ENCODE results near the gene SBK1. TPM values are rescaled to one million over a fixed set of nuclear protein-coding genes. Genes with fewer than 3 reads are reported as not detected.
"Not testable (repeated sequence)": the region's sequence is repeated elsewhere in the genome, so short reads cannot be mapped to it uniquely, and the experiment has no call there.

SBK1 gene
- polyA plus RNA-seq, 5 donors = 10.4 to 18.4 (median 15.0) TPM

DNA sequence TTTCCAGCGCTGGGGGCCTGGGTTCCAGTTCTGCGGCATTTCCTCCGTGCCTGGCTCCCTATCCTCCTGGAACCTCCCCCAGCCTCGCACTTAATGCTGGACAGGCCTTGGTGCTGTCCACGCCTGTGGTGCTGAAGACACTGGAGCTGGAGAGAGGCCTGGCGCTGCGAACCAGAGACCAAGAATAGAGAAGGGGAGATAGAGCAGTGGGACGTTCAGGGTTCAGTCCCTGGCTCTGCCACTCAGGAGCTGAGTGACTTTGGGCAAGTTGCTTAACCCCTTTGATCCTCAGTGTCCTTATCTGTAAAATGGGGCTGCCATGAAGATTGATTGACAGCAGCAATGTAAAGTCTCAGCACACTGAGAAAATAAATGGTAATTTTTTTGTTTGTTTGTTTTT lies 11.9 kb downstream of the SBK1 start:
- DNase-seq = no peak

DNA sequence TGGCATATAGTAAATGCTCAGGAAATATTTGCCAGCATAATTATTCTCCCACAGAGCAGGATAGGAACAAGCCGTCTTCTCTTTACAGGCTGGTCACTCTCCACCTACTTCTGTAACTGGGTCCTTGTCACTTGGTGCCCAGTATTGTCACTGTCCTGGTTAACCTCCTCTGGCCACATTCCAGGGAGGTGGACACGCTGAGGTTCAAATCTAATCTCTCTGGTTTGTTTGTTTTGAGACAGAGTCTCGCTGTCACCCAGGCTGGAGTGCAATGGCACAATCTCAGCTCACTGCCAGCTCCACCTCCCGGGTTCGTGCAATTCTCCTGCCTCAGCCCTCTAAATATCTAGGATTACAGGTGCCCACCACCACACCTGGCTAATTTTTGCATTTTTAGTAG lies 15.6 kb downstream of the SBK1 start:
- no peak for DNase-seq

DNA sequence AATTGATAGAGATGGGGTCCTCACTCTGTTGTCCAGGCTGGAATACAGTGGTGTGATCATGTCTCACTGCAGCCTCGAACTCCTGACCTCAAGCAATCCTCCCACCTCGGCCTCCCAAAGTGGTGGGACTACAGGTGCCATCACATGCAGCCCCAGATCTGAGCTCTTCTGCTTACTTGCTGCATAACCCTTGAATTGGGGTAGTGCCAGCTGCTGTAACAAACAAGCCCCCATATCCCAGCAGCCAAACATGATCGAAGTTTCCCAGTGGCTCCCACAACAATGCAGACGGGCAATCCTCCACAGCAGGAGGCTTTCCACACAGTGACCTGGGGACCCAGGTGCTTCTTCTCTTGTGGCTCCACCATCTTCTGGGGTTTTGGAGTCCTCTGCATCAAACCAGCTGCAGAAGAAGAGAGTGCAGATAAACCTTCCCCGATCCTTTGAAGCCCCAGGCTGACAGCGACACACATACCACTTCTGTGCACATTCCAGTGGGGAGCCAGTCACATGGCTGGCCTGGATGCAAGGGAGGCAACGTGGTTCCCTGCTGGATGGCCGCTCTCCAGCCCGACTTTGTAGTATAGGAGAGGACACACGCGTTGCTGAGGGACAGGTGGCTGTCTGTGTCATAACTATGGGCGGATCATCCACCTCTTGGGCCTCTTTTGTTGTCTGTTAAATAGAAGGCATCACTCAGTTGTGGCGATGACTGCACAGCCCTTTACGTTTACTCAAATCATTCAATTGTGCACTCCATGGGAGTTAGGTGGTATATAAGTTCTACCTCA lies 16.7 kb downstream of the SBK1 start:
- no peak for DNase-seq

DNA sequence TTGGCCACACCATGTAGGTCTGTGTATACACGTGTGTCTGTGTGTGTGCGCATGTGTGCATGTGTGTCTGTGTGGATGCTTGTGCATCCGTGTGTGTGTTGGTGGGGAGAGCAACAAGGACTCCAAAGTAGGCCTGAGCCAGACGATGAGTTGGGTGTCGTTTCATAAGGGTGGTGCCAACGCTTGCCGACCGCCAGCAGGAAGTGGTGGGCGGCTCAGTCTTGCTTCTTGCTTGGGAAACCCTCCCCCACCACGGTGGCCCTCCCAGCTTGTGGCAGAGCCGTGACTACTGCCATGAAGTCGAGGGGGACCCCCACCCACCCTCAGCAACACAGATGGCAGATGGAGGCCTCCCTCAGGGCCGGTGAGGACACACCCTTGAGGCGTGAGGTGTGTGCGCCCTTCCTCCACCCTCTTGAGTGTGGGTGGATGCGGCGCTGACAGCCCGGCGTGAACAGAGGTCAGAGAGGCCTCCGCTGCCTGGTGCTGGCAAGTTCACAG lies 17.5 kb downstream of the SBK1 start:
- DNase-seq = no peak

DNA sequence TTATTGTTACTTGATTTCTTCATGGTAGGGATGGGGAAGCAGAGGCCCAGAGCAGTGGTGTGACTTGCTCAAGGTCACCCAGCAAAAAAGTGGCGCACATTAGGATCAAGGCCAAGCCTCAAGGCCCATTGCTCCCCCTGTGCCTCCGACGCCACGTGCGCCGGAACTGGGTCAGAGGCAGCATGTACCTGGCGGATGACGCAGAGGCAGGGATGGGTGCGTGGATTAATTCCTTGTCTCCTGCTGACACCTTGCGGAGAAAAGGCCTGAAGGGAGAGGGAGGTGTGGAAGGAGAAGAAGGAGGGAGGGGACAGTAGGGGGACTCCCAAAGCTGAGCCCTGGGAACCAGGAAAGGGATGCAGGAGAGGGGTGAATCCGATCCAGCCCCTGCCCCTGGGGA lies 18.5 kb downstream of the SBK1 start:
- DNase-seq = no peak

DNA sequence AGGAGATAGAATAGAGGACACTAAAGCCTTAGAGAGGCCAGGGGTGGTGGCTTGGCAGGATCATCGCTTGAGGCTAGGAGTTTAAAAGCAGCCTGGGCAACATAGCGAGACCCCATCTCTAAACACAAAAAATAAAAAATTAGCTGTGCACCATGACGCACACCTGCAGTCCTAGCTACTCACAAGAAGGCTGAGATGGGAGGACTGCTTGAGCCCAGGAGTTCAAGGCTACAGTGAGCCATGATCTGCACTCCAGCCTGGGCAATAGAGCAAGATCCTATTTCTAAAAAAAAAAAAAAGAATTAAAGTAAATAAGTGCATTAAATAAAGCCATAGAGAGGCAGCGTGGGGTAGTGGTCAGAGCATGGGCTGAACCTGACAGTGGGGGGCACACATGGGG lies 19.1 kb downstream of the SBK1 start:
- no peak for DNase-seq

DNA sequence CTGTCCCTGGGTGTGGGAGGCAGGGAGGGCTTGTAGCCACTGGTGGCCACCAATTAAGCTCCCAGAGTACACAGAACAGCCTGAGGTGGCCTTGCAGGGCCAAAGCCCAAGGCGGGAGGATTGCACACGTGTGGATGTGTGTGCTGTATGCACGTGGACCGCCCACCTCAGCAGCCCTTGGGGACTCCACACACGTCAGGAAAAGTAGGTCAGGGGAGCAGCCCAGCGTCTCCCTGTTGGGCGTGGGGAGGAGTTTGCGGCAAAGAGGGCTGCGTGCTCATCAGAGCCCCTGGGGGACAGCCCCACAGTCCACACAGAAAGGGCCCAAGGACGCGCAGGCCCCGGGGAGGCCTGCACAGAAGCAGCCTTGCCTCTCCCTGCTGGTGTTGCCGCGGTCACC lies 19.6 kb downstream of the SBK1 start:
- no peak for DNase-seq

DNA sequence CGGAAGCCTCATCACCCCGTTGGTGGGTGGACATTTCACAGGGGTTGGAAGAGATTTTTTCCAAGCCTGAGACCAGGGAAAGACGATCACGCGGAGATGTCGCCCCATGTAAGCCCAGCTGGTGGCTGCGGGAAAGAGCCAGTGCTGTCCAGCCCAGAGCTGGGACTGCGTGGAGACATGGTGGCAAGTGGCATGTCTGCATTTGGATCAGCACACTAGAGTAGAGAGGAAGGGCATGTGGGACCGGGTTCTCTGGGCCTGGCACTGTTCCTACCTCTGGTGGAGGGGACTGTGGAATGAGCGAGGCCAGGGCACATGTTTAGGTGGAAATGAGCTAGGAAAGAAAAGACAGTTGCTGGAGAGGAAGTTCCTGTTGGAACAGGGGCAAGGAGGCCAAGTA lies 20.0 kb downstream of the SBK1 start:
- DNase-seq = no peak

DNA sequence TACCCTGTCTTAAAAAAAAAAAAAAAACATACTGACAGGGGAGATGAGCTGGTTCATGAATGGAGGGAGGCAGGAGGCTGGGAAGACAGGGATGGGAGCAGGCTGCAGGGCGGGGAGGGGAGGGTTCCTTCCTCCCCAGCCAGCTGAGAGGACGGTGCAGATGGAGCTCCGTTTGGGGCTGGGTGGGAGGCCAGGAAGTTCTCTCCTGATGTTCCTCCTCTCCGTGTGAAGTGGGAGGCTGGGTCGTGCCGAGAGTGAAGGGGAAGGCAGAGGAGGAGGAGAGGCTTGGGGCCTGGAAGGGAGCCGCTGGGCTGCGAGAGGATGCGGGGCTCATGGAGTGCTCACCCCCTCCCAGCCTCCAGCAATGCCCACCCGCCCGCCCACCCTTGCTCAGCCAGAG lies 21.3 kb downstream of the SBK1 start:
- DNase-seq = no peak

DNA sequence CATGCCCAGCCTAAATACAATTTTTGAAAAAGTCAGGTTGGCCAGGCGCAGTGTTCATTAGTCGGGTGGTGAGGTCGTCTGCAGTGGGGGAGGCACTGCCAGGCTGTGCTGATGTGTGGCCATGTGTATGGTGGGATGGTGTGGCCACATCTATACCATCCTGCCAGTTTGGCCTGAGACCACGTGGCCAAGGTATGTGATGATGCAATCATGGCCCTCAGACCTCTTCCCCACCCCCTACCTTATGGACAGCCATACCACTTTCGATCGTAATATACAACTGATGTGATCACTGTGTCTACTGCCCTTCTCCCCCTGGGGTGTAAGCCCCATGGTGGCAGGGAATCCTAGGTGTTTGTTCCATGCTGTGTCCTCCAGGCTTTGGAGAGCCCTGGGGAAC lies 23.7 kb downstream of the SBK1 start:
- no peak for DNase-seq

DNA sequence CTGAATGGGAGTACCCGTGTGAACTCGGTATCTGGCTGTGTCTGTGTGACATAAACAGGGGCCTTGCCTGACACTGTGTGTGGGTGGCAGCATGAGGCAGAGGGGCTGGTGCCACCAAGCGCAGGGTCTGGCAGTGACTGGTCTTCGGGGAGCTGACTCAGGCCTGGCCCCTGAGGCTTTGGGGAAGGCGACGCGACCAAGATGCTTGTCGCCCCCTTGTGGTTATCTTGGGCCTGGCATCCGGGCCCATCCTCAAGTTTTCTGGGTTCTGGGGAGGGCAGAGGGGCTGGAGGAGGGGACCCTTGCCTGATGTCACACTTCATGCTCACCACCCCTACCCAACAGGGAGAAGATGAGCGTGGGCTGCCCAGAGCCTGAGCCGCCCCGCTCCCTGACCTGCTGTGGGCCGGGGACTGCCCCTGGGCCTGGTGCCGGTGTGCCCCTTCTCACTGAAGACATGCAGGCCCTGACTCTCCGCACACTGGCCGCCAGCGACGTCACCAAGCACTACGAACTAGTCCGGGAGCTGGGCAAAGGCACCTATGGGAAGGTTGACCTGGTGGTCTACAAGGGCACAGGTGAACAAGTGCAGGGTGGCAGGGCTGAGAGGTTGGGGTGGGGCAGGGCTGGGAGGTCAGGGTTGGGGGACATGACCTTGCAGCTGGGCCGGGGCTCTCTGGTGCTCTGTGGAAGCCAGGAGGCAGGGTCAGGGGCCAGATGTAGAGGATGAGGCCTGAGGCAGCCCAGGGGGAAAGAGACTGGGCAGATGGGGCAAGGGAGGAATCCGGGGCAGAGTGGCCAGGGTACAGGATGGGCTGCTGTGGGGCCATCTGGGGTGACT lies 24.9 kb downstream of the SBK1 start:
- DNase-seq = no peak

DNA sequence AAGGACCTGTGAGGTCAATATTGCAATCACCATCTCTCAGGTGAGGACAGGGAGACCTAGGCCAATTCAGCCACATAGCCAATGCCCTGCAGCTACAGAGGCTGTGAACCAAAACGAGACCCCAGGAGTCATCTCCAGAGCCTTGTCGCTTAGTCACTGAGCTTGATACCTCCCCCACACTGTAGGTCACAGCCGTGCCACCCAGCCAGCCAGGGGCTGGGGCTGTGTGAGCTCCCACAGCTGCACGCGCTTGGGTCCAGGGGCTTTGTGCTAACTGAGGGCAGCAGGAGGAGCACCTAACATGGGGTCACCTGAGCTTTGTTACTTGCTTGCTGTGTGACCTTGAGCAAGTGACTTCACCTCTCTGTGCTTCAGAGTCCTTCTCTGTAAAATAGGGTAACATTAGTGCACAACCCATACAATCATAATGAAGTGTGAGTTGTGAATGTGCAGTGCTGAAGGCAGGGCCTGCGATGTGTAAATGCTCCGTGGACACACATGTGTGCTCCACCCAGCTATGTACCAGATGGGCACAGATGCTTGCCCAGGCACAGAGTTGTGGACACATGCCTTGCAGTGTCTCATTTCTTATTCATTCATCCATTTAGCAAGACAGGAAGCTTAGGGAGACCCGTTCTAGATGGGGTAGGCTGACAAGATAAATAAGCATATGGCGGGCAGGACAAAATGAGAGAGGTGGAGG lies 25.9 kb downstream of the SBK1 start:
- DNase-seq = no peak

DNA sequence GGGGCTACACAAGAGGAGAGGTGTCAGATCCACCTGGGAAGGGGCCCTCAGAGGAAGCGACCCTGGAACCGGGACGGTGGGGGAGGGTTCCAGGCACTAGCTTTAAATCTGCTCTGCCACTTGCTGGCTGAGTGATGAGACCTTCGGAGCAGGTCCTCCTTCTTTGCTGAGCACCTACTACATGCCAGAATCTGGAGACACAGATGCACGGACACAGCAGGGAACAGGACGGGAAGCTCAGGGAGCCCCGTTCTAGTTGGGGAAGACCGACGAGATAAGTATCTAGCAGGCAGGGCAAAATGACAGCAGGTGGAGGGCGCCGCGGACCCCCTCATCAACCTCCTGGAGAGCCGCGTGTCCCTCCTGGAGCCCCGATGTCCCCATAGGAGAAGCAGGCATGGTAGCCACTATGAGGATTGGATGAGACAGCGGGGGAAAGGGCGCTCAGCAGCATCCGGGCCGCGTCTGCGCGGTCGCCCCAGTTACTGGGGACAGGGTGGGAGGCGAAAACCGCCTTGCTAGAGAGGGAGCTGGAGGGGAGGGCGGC lies 27.2 kb downstream of the SBK1 start:
- no peak for DNase-seq

DNA sequence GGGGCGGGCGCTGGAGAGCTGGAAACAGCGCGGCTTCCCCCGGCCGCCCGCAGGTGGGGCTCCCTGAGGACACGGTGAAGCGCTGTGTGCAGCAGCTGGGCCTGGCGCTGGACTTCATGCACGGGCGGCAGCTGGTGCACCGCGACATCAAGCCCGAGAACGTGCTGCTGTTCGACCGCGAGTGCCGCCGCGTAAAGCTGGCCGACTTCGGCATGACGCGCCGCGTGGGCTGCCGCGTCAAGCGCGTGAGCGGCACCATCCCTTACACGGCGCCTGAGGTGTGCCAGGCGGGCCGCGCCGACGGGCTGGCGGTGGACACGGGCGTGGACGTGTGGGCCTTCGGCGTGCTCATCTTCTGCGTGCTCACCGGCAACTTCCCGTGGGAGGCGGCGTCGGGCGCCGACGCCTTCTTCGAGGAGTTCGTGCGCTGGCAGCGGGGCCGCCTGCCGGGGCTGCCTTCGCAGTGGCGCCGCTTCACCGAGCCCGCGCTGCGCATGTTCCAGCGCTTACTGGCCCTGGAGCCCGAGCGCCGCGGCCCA lies 27.8 kb downstream of the SBK1 start:
- no peak for DNase-seq

DNA sequence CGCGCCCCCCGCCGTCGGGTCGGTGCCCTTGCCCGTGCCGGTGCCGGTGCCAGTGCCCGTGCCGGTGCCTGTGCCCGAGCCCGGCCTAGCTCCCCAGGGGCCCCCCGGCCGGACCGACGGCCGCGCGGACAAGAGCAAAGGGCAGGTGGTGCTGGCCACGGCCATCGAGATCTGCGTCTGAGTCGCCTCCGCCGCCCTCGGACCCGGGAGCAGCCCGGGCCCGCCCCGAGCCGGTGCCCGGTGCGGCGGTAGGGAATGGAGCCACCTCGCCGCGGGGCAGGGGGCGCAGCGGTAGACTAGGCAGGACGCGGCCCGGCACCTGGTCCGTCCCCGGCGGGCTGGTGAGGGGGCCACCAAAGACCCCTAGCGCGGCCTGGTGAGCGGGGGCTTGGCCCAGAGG lies 28.4 kb downstream of the SBK1 start:
- no peak for DNase-seq

DNA sequence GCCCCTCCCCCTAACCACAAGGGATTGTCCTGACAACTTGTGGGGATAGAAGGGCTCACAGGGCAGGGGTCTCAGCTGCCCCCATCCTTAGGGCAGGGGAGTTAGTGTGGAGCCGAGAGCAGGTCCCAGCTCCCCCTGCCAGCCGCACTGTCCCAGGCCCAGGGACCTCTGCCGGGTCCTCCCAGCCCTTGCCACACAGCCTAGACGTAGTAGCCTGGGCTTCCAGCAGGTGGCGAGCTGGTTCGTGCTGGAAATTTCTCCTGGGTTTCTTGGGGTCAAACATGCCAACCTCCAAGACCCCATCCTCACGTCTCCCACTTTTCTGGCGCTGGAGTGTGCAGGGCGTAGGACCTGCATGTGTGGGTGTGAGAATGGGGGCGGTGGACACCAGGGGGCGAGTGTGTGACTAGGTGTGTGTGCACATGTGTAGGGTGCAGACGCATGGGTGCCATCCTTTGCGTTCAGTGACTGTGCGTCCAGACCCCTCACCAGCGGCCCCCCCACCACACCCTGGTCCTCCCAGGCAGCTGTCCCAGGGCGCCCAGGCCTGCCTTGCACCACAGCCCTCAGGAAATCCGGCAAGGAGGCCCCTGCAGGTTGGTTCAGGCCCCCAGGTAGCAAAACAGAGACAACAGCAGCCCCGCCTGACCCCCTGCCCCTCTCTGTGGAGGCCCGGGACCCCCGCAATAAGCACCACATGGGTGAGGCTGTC lies 29.5 kb downstream of the SBK1 start:
- no peak for DNase-seq

DNA sequence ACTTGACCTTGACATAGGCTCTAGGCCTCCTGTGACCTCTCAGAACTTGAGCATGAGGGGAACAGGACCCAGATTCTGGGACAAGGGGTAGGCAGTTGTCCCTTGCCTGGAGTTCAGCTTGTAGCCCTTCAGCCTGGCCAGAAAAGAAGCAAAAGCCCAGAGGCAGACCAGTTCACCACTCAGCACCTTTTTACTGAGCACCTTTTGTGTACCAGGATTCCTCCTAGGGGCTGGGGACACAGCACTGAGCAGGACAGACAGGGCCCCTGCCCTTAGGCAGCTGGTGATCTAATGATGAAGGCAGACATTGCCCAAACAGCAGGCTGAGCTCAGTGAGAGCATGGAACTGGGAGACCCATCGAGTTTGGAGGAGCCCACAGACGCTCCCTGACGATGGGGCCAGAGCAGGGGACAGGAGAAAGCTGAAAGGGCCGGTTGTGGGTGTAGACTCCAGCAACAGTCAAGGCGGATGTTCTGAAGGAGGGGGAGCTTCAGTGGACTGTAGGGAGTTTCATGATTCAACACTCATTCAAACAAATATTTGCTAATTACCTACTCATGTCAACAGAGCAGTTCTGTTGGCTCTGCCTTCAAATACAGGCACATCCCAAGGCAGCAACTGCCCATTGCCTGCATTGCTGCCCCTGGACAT lies 32.0 kb downstream of the SBK1 start:
- no peak for DNase-seq

DNA sequence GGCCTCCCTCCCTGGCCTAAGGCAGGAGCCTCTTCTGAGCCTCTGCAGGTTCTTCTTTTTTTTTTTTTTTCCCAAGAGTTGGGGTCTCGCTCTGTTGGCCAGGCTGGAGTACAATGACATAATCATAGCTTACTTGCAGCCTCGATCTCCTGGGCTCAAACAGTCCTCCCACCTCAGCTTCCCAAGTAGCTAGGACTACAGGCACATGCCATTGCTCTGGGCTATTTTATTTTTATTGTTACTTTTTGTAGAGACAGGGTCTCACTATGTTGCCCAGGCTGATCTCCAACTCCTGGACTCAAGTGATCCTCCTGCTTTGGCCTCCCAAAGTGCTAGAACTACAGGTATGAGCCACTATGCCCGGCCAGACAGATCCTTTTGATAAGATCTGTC lies 32.6 kb downstream of the SBK1 start:
- DNase-seq = no peak

DNA sequence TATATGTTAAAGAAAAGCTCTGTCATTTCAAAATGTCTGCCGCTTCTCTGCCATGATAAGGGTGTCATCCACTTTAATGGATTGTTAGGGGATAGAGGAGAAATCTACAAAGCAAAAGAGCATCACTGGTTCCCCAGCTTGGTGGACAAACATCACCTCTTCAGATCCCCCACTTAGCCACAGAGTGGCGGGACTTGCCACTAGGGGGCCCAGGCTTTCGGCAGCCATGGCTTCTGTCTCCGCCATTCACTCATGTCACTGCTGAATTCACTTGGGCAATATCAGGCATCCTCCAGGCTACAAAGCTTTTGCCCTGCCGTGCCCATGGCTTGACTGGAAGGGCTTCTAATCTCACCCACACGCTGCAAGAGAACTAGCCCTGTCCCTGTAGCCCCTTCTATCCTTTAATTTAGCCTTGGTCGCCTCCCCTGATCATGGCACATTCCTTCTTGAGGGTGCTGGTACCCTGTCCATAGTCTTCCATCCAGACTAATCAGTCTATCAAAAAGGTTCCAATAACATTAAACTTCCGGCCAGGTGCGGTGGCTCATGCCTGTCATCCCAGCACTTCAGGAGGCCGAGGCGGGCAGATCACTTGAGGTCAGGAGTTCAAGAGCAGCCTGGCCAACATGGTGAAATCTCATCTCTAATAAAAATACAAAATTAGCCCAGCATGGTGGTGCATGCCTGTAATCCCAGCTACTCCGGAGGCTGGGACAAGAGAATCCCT lies 34.7 kb downstream of the SBK1 start:
- no peak for DNase-seq

DNA sequence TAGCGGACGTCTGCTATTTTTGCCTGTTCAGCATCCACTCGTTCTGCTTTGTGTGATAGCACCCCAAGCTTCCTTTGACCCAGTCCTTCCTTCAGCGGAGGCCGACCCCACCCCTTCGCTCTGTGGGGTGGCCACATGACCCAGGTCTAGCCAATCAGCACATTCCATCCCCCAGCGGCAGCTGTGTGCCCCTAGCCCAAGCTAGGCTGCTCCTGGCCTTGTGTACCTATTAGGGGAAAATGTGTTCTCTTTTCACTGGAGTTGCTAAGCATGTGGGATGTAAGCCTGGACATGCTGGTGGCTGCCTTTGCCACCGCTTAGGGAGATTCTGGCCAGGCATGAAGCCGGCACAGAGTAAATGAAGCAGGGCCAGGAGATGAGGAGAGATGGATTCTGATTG lies 37.9 kb downstream of the SBK1 start:
- DNase-seq = not testable (repeated sequence)

All from right lung (tissue), 5 donors.